Psoas muscle (tissue), 8 donors: ENCODE data around the gene BAIAP3. TPM values are rescaled to one million over a fixed set of nuclear protein-coding genes. Genes with fewer than 3 reads are reported as not detected.

Source experiments
- ATAC-seq, 4 donors: fragments of 200-7000 bp; cut with Tn5 transposase; one replicate each; pipeline ENCODE4 v1.9.1; 2020; ENCODE audit warnings: moderate library complexity in 3 of 4, mild to moderate bottlenecking in 2 of 4
- DNase-seq, 2 donors: peaks; one replicate each; pipeline ENCODE4 v3.0.0-alpha.2; 2020
- H3K27ac ChIP-seq: fragments of 200-600 bp; one replicate; pipeline ENCODE4 v1.8.0; 2022
- H3K27me3 ChIP-seq, 3 donors: fragments of 200-600 bp in 1 of 3; one replicate each; pipeline versions ENCODE4 v1.6.1 to v1.8.0; 2013 to 2022; ENCODE audit warnings: low read length in 2 of 3, mild to moderate bottlenecking in 2 of 3, moderate library complexity in 1 of 3; ENCODE audit not compliant: insufficient read depth in 3 of 3
- H3K36me3 ChIP-seq, 2 donors: fragments of 200-600 bp in 1 of 2; one replicate each; pipeline versions ENCODE4 v1.6.1 to v1.8.0; 2013 to 2022; ENCODE audit warnings: low read depth in 1 of 2, mild to moderate bottlenecking in 1 of 2, moderate library complexity in 1 of 2; ENCODE audit not compliant: insufficient read depth in 1 of 2
- H3K4me1 ChIP-seq: fragments of 200-600 bp; one replicate; pipeline ENCODE4 v1.8.0; 2022
- H3K4me3 ChIP-seq: fragments of 200-600 bp; one replicate; pipeline ENCODE4 v1.8.0; 2022; ENCODE audit warnings: mild to moderate bottlenecking
- H3K9me3 ChIP-seq: fragments of 200-600 bp; one replicate; pipeline ENCODE4 v1.8.0; 2022
- CTCF ChIP-seq: fragments of 200-600 bp; IDR thresholded peaks from one replicate; pipeline ENCODE4 v1.8.0; 2022; ENCODE audit warnings: antibody characterized with exemption
- WGBS, 3 donors: extraction: QIAGEN DNeasy Blood & Tissue Kit; methylation state at CpG; one replicate each; pipeline versions ENCODE4 v1.1.6 to v1.1.7; 2013; 5-methylcytosine and 5-hydroxymethylcytosine counted together
- intact Hi-C, 2 donors: fragments of 100-400 bp; cut with DNase I; formaldehyde crosslinking; loops; one replicate each; pipeline versions ENCODE4 v1.11.0 to v1.14.2; 2022
- polyA plus RNA-seq, 3 donors: library from polyadenylated mRNA; stranded (reverse); fragments of 200-250 nt; gene quantifications; one replicate each; pipeline ENCODE4 v1.2.3, GENCODE V29; 2013
- total RNA-seq, 4 donors: library from RNA; stranded (reverse); fragmentation: NEBNext Ultra II Directional in 2 of 4; extraction: Animal tissue kit (Norgen Biotek cat#: 25700) in 2 of 4; gene quantifications; one replicate each; pipeline versions ENCODE4 v1.2.1 to v1.2.4, GENCODE V29; 2021 to 2023
- donor health status: healthy with polysubstance abuse.
- donor health status: DM: no; HTN: no; CAD: no; lungs with moderate emphysema.
- donor health status: Bipolar disorder and iron deficiency.
- donor health status: healthy.
- donor health status: DM: yes; HTN: yes; CAD: no.
- donor health status: DM: no; HTN: no; CAD: no.
- donor health status: DM: no; HTN: no; CAD: no.
- donor health status: DM: yes; HTN: yes; CAD: no.

BAIAP3 gene
- total and polyA plus RNA-seq, 7 donors = 0.38 to 3.5 (median 1.1) TPM

DNA sequence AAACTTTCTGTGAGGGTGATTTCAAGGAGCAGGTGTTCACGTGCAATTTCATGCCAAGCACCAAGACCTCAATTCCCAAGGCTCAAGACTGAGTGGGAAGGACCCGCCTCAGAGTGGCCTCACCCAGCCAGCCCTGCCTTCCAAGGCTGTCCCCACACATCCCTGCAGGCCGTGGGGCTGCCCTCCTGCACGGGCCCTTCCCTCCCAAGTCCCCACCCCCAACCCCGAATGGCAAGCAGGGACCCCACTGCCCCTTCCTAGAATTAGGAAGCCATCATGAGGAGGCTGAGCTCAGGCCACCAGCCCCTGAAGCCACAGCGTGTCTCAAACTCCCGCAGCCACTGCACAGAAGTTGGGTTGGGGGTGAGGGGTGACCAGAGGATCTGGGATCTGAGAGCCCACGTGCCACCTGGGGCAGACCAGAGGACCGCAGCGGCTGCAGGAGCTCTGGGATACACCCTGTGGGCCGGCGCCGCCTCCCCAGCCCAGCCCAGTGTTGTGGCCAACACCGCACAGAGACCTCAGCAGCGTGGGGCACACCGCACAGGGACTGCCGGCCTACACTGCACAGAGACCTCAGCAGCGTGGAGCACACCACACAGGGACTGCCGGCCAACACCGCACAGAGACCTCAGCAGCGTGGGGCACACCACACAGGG is 39.0 kb downstream of the BAIAP3 start:
- no peaks in the 10 kb centered on the region for H3K4me1 ChIP-seq
- peaks cover 0 to 40% of the 10 kb centered on the region in 2 donors for H3K36me3 ChIP-seq
- intact Hi-C loops = no loop called here
- 87 to 92% (median 88%) methylated on average over 16 to 17 of the region's 21 CpGs for WGBS, 3 donors
- ATAC-seq (no peak), DNase-seq (no peak)
- no peak overlapping the region for H3K4me3 ChIP-seq
- no peak for TF ChIP-seq CTCF
- no peaks in the 10 kb centered on the region for H3K27me3 ChIP-seq
- H3K9me3 ChIP-seq = no peaks in the 10 kb centered on the region
- no peak overlapping the region for H3K27ac ChIP-seq

DNA sequence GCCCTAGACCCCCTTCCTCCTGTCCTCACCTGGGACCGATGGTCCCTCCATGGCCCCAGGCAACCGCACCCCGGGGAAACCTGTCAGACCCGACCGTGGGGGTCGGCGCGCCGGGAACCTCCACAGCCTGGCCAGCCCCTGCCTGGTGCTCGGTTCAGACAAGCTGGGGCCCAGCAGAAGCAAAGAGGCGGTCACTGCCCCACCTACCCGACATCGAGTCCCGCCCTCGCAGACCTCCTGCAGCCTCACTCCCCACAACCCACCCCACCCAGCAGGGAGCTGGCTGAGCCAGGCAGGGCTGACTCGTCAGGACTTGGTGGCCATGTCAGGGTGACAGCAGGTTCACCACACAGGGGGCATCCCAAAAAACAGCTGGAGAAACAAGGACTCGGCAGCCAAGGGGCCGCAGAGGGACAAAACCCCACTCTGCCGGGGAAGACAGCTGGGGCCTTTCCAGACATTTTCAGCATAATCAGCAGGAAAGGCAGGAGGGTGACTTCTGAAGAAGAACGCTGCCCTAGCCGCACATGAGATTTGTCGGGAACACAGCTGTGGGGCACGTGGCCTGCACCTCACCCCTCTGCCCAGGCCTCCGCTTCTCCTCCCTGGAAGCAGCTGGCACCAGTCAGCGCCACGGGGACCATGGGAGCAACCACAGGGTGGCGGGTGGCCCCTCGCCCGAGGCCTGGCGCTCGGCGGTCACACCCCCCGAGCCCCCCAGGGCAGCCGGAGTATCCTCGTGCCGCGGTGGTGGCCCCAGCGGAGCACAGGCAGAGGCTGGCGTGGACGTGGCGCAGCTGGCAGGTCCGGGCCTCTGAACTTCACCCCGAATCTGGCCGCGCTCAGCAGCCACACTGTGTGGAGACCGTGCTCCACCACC is 41.2 kb downstream of the BAIAP3 start:
- DNase-seq = no peak
- no peak for TF ChIP-seq CTCF
- ATAC-seq = no peak
- H3K27ac ChIP-seq = peak overlapping the region; percentile 66
- peak overlapping the region; percentile 38 for H3K4me3 ChIP-seq
- H3K27me3 ChIP-seq = no peaks in the 10 kb centered on the region
- intact Hi-C loops = loop anchor here (5.0 kb wide), 2 partner anchors 38 to 333 kb away; partner anchors contain the start of genes MAPK8IP3 (in 1 of the 2) and UNKL (in 1 of the 2)
- H3K9me3 ChIP-seq = no peaks in the 10 kb centered on the region
- 64 to 79% (median 67%) methylated on average over 42 to 46 of the region's 46 CpGs for WGBS, 3 donors
- peaks cover 0 to 26% of the 10 kb centered on the region in 2 donors for H3K36me3 ChIP-seq
- H3K4me1 ChIP-seq = peaks cover 10% of the 10 kb centered on the region

- intact Hi-C loops = loop anchor here (5.0 kb wide), 2 partner anchors 37 to 332 kb away; partner anchors contain the start of genes MAPK8IP3 (in 1 of the 2) and UNKL (in 1 of the 2)
- 71 to 81% (median 73%) methylated on average over 23 to 24 of the region's 24 CpGs for WGBS, 3 donors
- Histone ChIP-seq H3K27me3 (no peaks in the 10 kb centered on the region), H3K4me3 (peak overlapping the region; percentile 38), H3K36me3 (peaks cover 0 to 20% of the 10 kb centered on the region in 2 donors), H3K9me3 (no peaks in the 10 kb centered on the region), H3K27ac (peak overlapping the region; percentile 66), H3K4me1 (peaks cover 10% of the 10 kb centered on the region)
- DNase-seq = no peak
- TF ChIP-seq CTCF = no peak
- ATAC-seq = no peak
Observed at GRCh38 chr16:1375298-1375640, 41.8 kb downstream of the BAIAP3 start.

DNA sequence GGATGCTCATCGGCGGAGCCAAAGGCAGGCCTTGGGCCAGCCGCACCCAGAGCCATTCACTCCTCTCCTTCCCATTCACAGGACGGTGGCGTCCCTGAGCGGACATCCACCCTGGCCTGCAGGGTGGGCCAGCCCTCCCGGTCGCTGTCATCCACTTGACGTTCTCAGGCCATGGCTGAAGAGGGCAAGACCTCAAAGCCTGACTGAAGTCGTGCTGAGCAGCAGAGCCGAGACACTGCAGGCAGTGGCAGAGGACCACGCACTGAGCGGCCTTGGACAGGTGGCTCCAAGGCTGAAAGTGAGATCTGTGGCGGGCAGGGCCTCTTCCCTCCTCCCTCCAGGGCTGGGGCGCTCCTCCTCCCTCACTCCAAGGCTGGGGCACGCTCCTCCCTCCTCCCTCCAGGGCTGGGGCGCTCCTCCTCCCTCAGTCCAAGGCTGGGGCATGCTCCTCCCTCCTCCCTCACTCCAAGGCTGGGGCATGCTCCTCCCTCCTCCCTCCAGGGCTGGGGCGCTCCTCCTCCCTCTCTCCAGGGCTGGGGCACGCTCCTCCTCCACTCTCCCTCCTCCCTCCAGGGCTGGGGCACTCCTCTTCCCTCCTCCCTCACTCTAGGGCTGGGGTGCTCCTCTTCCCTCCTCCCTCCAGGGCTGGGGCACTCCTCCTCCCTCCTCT is 42.4 kb downstream of the BAIAP3 start:
- H3K27ac ChIP-seq = peak overlapping the region; percentile 66
- ATAC-seq (no peak), DNase-seq (no peak)
- H3K4me1 ChIP-seq = peaks cover 10% of the 10 kb centered on the region
- no peaks in the 10 kb centered on the region for H3K9me3 ChIP-seq
- peaks cover 0 to 20% of the 10 kb centered on the region in 2 donors for H3K36me3 ChIP-seq
- intact Hi-C loops = loop anchor here (5.0 kb wide), 2 partner anchors 36 to 331 kb away; partner anchors contain the start of genes MAPK8IP3 (in 1 of the 2) and UNKL (in 1 of the 2)
- 79 to 89% (median 81%) methylated on average over 15 to 19 of the region's 19 CpGs for WGBS, 3 donors
- peak overlapping the region; percentile 38 for H3K4me3 ChIP-seq
- no peaks in the 10 kb centered on the region for H3K27me3 ChIP-seq
- TF ChIP-seq CTCF = no peak
